HG03558 (cell line): ENCODE results near the gene FOSL1.

Experiments used
- ATAC-seq: cut with Tn5 transposase; IDR thresholded peaks from one replicate; pipeline ENCODE4 v1.9.1; 2021; ENCODE audit warnings: moderate number of reproducible peaks; ENCODE audit not compliant: unreplicated experiment; ENCODE audit errors: extremely low read depth

The FOSL1 gene

GRCh38 chr11:65883058-65883761, 17.0 kb downstream of the FOSL1 start:
- no peak for ATAC-seq

DNA sequence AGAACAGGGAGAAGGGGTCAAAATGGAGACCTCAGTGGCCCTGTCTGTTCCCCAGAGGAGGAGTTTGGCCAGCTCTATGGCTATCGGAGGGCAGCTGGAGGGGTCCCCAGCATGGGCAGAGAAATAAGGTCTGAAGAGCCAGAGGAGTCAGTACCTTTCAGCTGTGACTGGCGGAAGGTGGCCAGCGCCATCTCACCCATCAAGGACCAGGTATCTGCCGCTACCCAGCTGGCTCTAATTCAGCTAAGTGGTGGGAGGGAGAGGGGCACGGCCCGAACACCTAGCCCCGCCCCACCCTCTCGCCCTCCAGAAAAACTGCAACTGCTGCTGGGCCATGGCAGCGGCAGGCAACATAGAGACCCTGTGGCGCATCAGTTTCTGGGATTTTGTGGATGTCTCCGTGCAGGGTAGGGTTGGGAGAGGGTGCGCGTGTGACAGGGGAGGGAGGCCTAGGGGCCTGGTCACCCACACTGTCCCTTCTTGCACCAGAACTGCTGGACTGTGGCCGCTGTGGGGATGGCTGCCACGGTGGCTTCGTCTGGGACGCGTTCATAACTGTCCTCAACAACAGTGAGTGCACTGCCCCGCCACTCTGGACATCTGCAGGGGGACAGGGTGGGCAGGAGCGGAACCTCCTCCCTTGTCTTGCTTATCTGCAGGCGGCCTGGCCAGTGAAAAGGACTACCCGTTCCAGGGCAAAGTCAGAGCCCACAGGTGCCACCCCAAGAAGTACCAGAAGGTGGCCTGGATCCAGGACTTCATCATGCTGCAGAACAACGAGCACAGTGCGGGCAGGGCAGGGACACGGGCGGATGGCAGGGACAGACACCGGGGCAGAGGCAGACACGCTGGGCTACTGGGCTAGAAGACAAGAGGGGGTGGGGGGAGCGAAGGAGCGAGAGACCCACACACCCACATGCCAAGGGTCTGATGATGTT, 17.8 kb downstream of the FOSL1 start:
- no peak for ATAC-seq

DNA sequence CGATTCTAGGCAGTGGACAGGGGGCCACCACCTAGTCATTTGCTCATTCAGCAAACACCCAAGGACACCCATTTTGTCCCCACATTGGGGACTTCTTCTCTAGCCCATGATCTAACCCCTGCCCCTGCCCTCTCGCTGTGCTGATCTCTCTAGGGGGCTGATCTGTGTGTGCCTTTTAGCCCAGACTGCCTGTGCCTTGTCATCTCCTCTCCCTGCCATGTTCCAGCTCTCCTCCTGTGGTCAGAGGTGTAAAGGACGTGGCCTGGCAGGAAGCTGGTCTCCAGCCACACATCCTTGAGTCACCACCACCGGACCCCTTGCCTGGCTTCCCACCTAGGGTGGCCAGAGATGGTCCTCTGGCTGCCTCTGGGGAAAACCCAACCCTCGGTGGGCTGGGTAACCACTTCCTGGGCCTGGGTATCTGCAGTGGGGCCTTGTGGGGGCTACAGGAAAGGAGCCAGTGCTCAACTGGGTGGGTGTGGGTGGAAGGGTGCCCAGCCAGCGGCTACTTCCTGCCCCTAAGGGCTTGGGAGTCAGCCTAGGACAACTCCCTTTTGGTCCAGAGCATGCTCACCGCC, 19.3 kb downstream of the FOSL1 start:
- no peak for ATAC-seq

DNA sequence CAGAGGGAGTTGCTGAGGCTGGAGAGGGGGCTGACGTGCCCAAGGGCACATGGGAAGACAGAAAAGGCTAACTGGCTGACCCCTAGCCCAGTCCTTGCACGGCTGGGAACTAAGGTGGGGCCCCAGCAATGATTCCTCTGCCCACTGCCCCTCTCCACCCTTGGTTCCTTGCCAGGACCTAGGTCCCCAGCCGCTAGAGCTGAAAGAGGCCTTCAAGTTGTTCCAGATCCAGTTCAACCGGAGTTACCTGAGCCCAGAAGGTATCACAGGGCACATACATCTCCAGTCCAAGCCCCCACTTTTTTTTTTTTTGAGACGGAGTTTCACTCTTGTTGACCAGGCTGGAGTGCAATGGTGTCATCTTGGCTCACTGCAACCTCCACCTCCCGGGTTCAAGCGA, 20.2 kb downstream of the FOSL1 start:
- ATAC-seq: no peak

GRCh38 chr11:65879617-65880016, 20.6 kb downstream of the FOSL1 start, which contains the start of gene CTSW:
CTSW (plus strand) TSS chr11:65879837; CDS start chr11:65879855, 18 bp downstream.
- no peak for ATAC-seq

GRCh38 chr11:65873318-65874156, 26.7 kb downstream of the FOSL1 start:
- peak; percentile 71 for ATAC-seq

GRCh38 chr11:65872586-65873317, 27.4 kb downstream of the FOSL1 start, which contains the start of gene EFEMP2:
EFEMP2 (minus strand) TSS chr11:65872800; CDS start chr11:65872354, 446 bp downstream.
- no peak for ATAC-seq

DNA sequence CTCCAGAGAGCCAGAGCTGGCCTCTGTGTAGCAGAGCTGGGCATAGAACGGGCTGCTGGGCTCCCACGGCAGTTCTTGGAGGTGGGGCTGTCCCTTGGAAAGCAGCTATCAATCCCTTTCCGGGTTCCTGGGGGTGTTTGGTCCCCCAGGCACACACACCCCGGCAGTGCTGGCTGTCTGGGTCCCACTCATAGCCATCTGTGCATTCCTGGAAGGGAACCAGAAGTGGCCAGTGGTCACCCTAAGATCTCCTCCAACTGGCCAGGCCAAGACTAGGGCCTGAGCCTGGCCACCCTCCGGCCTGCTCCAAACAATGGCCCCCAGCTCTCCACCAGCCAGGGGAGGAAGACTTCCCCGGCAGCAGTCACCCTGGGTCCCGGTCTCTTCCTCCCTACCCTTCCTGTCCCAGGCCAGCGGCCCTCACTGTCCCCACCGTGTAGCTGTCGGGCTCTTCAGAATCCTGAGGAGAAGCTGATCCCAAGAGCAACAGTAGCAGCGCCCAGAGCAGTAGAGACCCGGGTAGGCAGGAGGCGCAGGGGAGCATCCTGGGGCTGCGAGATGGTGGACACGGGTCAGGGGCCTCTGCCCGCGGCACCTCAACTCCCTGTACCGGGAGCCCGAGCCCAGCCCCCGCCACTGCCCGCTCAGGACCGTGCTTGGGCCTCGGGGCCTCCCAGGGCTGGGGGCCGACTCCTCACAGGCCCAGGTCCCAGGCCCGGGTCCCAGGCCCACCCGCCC, 28.2 kb downstream of the FOSL1 start:
- no peak for ATAC-seq

- no peak for ATAC-seq
Observed at GRCh38 chr11:65870706-65871681, 29.2 kb downstream of the FOSL1 start.

GRCh38 chr11:65870307-65870658, 29.9 kb downstream of the FOSL1 start:
- ATAC-seq: no peak

DNA sequence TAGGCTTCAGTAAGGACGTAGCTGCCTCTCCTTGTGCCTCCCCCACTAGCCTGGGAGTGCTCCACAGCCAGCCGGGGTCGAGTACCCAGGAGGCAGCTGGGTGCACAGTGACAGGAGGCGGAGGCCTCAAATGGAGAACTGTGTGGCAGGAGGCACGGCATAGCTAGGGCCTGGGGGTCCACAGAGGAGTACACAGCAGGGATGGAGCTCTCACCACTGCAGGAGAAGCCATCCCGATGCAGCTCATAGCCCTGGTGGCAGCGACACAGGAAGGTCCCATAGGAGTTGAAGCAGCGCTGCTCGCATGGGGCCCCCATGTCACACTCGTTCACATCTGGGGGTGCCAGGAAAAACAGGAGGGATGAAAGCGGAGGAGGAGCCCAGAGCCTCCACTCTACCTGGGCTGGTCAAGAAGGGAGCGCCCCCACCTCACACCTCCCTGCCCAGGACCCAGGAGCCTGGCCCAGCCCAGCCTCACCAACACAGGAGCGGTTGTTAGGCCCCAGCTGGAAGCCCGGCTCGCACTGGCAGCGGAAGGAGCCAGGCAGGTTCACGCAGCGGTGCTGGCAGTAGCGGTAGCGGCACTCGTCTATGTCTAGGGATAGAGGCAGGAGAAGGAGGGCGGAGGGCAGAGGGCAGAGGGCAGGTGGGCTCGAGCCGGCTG, 30.4 kb downstream of the FOSL1 start:
- no peak for ATAC-seq

DNA sequence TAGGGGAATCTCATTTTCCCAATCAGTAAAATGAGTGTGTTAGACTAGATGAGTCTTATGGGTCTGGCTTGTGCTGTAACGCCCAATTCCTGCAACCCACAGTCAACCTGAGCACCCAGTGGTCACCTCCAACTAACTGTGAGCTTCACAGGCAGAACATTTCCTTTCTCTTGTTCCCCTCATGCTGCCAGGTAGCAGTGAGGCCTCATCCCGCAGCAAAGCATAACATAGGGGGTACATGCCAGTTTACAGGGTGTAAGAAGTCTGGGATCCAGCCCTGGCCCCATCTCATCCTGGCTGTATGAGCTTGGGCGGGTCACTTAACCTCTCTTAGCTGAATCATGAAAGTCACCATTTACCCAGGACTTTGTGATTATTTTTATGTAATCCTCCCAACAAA, 31.3 kb downstream of the FOSL1 start:
- ATAC-seq: no peak

DNA sequence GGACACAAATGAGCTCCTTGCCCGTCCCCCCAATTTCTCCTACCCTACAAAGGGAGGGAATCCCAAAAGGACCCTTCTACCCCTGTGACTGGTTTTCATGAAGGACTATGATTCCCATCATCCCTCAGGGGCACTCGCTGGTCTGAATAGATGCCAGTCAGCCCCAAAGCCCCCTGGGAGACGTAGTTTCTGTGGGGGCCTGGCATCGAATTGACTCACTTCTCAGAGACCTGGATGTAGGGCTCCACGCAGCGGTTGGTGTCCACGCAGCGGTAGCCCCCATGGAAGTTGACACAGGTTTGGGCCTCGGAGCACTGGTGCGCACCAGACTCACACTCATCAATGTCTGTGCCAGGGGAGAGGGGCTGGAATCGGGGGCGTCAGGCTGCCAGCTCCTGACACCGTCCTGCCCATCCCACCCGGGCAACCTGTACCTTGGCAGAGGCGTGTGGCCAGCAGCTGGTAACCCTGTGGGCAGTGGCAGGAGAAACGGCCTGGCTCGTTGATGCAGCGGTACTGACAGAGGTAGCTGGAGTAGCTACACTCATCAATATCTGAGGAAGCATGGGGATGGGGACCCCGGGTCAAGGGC, 32.0 kb downstream of the FOSL1 start:
- no peak for ATAC-seq

DNA sequence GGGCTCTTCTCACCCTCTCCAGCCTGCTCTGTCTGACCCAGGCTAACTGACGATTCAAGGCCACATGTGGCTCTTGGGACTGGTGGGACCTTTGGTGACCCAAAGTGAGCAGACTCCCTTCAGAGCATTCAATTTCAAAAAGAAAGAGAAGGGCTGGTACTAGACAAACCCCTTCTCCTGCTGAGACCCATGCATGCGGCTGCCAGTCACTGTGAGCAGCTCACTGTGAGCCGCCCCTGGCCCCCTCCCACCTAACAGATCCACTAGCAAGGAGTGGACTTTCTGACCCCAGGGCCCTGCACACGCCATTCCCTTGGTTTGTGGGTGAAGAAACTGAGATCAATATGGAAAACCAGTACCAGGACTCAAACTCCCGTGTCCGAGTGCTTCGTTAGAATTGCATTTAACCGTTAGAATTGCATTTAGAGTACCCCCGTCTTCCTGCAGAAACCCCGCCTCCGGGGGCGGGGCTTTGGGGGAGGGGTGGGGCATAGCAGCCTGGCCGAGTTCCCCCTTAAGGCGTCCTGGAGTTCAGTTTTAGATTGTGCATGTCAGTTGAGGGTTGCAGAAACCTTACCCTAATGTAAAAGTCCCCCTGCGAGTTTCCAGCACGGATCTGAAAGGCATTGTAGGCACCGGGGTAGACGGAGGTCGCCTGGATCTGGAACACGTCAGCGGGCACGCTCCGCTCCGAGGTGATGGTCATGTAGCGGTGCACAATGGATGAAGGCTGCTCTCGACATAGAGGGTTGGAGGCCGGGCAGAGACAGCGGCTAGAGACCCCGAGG, 32.7 kb downstream of the FOSL1 start:
- no peak for ATAC-seq

GRCh38 chr11:65866509-65867283, 33.5 kb downstream of the FOSL1 start:
- no peak for ATAC-seq
